ENCODE data around the gene TBC1D5.

Gene TBC1D5

DNA sequence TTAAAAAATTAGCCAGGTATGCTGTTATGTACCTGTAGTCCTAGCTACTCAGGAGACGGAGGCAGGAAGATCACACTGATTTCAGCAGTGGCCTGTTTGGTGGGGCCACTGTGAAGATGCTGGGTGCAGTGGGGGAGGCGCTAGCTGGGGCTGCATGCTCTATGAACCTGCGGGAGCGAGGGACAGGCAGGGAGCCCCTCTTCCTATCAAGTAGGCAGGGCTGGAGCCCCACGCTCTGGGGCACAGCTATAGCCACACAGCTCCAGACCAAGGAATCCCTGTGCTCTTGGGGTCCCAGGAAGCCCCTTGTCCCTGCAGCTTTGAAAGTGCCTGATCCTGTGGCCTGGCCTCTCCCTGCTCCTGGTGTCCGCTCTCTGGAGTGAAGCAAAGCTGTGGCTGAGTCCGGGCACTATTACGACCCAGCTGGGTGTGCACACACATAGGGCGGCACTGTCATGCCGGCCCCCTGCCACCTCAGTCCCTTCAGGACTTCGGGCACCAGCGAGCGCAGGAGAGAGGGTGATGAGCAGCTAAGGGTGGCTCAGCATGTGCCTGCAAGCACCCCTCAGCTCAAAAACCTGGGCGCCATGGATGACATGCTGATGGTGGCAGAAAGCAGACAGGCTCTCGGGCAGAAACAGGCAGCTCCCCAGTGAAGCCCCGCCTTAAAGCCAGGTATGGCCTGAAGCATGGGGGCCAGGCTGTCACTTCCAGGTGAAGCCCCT, 262.6 kb downstream of the TBC1D5 start:
- DNase-seq (ENCODE audit: low read depth in 2 of 2), result no peak

DNA sequence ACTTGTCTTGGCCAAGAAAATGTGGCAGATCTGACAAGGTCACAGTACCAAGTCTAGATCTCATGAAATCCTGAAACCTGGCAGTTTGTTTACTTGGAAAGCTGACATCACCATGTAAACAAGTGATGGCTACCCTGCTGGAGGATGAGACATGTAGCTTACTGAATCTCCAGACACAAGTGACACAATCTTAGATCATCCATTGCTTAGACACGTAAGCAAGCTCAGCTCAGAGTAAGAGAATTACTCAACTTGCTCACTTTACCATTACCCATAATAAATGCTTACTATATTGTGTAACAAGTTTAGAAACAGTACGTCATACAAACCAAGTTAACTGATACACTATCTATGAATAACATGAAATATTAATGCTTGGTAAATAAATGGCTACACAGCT, 263.8 kb downstream of the TBC1D5 start:
- DNase-seq (ENCODE audit: low read depth in 2 of 2), result no peak

DNA sequence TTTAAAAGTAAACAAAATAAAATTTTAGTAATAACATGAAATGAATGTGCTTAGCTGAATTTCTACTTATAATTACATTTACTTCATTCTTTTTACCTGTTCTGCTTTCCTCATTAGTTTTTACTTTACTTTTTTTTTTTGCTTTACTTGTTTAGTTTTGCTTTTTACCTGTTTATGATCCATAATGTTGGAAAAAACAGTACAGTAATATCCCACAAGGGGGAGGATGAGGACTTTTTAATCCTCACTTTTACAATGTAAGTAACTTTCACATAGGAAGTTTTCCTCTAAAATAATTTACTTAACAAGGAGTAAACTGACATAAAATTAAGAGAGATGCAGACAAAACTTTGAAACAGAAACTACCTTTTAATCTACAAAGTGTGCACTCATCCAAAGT, 268.7 kb downstream of the TBC1D5 start:
- DNase-seq (ENCODE audit: low read depth in 2 of 2), result no peak

DNA sequence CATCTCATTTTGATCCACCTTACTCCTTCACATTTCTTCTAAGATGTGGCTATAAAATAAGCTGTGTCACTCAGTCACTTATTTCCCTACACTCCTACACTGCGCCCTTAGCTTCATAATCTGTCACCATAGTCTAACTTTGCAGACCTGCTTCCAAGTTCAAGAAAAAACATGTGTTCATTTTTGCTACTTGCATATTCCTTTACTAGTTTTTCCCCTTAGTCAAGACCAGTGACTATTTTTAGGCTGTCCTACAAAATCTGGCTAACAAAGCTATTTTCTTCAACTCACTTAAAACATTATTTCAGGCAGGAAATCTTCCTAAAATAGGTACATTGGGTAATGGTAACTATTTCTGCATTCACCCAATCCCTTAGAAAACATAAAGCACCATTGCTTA, 272.5 kb downstream of the TBC1D5 start:
- no peak for DNase-seq (ENCODE audit: low read depth in 2 of 2)

DNA sequence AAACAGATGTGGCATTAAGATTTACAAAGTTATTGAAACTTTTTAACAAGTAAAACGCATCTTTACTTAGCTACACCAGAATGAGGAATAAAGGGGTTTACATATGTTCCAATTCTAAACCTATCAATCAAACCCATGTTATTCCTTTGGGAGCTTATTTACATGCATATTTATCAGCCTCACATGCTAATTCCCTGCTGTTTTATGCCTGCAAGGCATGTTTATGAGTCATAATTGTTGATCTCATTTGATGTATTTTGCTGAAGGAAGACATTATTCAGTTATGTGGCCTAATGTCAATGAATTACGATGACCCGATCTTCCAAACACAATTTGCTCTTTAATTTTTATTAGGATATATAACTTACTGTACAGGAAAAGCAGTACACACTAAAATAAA, 272.9 kb downstream of the TBC1D5 start:
- no peak for DNase-seq (ENCODE audit: low read depth in 2 of 2)

DNA sequence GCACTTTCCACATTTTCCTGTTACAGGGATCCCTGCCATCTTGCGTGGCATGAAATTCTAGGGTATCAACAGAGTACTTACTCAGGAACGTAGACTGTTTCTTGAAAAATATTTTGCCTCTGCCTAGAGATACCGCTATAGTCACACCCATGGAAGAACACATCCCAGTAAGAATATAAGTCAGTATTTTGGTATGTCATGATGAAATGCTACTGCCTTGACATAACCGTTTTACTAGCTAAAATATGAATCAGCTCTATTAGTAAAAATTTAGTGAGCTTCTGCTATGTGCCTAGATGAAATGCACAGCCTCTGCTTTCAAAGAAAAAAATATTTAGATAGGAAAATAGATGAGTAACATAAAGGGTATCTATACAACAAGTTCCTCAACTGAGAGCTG, 276.4 kb downstream of the TBC1D5 start:
- DNase-seq (ENCODE audit: low read depth in 2 of 2), result no peak

DNA sequence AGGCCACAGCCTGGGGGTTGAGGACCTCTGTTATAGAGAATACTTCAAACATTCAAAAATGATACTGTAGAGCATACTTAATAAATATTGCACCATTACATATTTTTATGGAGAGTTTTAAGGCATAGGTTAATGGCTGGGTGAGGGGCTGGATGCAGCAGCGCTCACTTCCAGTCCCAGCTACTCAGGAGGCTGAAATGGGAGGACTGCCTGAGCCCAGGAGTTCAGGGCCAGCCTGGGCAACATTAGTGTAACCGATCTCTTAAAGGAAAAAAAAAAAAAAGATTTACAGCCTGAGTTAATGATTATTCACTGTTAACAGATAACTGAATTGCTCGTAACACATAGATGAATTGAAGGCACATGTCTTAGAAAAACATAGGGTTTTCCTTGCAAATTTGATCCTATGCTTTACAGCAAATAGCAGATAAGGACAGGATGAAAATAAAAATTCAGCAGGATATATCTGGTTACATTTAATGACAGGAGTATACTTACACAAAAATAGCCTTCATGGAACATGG, 282.9 kb downstream of the TBC1D5 start:
- no peak for DNase-seq (ENCODE audit: low read depth in 2 of 2)

DNA sequence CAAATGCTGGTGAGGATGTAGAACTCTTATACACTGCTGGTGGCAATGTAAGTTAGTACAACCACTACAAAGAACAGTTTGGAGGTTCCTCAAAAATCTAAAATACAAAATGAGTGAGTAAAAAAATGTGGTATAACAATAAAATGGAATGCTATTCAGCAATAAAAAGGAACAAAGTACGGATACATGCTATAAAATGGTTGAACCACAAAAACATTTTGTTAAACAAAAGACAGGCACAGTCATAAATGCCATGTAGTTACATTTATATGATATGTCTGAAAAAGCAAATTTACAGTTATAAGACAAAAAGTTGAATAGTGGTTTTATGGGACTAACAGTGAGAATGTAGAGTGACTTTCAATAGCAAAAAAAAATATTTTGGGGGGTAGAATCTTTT, 285.8 kb downstream of the TBC1D5 start:
- no peak for DNase-seq (ENCODE audit: low read depth in 2 of 2)

DNA sequence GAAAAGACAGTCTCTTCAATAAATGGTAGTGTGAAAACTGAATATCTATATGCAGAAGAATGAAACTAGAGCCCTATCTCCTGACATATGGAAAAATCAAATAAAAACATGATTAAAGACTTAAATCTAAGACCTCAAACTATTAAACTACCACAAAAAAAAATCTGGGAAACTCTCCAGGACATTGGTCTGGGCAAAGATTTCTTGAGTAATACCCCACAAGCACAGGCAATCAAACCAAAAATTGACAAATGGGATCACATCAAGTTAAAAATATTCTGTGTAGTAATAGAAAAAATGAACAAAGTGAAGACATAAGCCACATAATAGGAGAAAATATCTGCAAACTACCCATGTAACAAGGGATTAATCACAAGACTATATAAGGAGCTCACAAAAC, 286.4 kb downstream of the TBC1D5 start:
- no peak for DNase-seq (ENCODE audit: low read depth in 2 of 2)

DNA sequence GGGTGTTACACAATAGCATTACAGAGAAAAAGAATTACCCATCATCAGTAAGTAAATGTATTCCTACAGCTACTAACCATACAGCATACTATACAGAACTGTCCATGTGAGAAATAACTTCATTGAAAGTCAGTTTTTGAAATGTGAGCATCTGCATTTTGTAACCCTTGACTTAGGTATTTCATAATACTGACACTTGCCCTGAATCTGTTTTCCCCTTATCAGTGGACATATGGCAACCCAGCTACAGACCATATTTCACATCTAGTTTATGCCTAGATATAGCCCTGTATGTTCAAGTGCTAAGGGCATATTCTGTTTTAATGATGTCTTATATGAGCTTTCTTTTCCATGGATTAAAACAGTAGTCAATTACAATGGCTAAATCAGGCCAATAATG, 297.6 kb downstream of the TBC1D5 start:
- DNase-seq (ENCODE audit: low read depth in 2 of 2), result no peak

DNA sequence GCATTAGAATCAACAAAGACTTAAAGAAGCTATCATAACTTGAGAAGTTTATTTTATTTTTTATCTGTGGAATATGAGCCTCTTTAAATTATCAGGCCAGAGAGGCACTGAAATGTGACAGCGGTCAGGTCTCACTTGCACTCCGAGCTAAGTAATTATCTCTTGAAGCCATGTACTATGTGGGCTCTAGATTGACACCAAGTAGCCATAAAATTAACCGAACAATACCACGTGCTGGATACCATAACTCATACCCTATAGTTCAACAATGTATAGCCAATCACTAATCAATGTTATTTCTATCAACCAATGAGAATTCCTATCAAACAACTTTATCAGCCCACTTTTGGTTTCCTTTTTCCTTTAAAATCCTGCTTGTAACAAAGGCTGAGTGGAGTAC, 299.3 kb downstream of the TBC1D5 start:
- no peak for DNase-seq (ENCODE audit: low read depth in 2 of 2)

DNA sequence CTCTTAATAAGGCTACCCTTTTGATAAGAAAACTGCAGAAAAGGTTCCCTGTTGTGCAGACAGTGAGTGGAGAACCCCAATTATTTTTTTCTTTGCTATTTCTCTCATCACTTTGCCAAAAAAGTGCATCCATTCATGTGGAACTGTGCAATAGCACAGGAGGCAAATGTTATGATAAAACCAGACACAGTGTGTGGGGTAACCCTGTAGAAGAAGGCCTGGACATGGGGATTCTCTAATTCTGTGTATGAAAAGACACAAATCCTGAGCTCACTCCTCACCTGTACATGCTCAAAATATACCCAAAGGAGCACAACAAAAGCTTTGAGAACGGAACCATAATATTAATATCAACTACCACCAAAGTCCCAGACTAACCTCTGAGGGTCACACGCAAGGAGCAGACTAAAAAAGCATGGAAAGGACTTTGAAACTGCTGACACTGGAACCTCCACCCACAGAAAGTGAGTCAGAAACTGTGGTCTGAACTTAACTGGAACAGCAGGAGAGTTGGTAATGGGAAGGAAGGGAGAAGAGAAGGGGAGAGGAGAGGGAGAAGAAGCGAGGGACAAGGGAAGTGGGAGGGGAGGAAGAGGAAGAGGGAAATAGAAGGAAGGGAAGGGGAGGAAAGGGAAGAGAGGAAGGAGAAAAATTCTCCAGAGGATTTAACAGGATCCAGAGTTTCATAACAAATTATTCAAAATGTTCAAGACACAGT, 299.9 kb downstream of the TBC1D5 start:
- DNase-seq (ENCODE audit: low read depth in 2 of 2), result no peak

DNA sequence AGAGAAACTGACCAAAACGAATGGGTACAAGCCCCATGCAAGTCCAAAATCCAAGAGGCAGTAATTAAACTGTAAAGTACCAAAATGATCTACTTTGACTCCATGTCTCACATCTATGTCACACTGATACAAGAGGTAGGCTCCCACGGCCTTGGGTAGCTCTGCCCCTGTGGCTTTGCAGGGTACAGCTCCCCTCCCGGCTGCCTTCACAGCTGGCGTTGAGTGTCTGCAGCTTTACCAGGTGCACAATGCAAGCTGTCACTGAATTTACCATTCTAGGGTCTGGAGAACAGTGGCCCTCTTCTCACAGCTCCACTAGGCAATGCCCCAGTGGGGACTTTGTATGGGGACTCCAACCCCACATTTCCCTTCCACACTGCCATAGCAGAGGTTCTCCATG, 308.6 kb downstream of the TBC1D5 start:
- no peak for DNase-seq (ENCODE audit: low read depth in 2 of 2)

DNA sequence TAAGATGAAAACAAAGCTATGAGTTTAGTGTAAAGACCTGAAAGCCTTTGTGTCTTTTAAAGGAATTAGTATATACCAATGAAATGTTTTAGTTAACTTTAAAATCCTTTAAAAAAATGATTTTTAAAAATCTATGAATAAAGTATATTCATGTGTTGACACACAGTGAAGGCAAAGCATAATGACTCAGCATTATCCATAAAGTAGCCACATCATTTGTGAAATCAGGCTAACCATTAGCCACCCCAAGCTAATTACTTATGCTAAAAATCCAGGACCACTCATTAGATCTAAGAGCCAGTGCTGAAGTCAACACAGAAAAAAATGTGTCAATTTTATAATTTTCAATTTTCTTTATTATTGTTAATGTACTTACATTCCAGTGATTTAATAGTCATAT, 310.2 kb downstream of the TBC1D5 start:
- no peak for DNase-seq (ENCODE audit: low read depth in 2 of 2)

DNA sequence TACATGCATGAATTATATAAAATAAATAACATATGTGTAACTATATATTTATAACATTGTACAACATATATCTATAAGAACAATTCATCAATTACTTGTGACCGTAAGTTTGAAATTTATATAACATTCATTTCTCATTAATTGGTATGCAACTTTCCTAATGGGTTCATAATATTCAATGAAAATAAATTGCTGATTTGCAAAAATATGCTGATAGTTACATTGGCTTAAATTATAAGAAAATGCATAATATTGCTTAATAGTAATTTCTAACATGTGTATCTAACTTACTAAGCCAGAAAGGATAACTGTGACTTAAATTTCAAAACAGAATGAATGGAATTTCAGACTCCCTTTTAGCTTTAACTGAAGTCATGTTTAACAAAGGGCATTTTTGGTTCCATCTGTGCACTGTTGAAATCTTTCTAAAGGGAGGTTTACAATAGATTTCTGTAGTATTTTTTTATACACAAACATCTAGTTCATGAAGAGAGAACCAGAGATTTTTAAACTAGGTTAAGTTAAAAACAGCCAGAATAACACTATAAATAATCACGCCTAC, 310.9 kb downstream of the TBC1D5 start:
- no peak for DNase-seq (ENCODE audit: low read depth in 2 of 2)

DNA sequence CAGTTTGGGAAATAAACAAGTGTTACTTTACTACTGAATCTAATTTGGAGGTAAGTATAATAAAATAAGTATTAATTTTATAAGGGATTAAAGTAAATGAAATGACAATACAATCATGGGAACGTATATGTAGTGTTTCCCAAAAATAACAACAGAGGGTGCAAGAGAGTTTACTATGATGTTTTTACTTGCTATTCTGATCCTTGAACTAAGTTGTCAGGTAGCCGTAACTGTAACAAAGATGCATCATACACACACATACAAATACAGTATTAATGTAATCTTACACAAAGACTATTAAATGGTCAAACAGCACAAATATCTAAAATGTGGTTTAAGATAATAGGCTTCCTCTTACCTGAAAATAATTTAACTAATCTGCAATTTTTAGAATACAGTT, 311.4 kb downstream of the TBC1D5 start:
- DNase-seq (ENCODE audit: low read depth in 2 of 2), result no peak

DNA sequence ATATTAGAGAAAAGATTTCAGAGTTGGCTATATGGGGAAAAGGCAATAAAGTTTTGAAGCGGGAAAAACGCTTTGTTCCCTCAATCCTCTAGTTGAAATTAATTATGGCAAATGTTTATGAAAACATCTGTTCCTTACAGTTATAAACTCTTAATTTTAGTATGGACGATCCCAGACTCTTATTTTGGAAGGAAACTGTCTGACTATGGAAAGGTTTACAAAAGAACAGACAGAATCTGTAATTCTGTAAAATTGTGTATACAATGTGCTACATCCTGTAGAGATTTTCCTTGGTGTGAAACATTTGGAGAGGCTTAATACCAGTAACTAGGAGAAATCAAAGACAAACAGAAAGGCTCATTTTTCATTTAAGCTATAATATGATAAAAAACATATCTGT, 311.8 kb downstream of the TBC1D5 start:
- no peak for DNase-seq (ENCODE audit: low read depth in 2 of 2)

DNA sequence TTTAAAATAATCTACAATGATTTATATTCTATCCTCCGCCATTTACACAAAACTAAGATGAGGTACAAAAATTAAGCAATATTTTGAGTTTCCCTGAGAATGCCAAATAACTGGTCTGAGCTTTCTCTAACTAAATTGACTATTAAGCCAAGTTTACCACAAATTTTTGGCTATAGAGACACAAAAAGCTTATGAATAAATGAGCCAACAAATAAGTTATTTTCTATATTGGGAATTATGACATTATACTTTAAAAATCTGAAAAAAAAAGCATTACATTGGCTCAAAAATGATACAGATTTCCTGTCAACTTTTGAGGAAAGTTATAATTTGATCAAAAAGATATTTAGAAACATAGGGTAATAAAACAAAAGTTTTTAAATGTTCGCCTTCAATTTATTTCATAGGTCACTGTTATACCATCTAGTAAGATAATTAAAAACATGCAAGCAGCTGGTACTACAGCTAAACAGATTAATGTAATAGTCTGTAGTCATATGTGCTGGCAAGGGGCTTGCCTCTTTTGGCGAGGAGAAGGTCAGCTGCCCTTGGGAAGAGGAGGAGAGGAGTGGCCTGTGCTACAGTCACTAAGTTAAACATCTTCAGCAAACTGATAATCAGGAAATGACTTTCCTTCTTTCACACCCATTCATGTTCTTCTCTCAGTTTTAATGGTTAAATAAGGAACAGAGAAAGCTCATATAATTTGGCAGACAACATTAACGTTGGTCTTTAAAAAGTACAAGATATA, 318.5 kb downstream of the TBC1D5 start:
- no peak for DNase-seq (ENCODE audit: low read depth in 2 of 2)

DNA sequence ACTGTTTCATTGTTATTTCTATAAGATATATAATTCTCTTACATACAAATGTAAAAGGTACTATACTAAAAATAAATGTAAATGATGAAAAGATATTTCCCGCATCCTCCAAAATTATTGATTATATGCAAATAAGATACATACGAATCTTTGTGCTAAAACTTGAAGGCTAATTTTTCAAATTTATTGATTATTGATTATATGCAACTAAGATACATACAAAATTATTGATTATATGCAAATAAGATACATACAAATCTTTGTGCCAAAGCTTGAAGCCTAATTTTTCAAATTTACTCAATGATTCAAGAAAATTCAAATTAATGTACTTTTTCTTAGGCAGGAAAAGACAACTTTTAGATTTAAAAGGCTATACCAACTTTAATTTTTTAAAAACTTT, 319.8 kb downstream of the TBC1D5 start:
- DNase-seq (ENCODE audit: low read depth in 2 of 2), result no peak

DNA sequence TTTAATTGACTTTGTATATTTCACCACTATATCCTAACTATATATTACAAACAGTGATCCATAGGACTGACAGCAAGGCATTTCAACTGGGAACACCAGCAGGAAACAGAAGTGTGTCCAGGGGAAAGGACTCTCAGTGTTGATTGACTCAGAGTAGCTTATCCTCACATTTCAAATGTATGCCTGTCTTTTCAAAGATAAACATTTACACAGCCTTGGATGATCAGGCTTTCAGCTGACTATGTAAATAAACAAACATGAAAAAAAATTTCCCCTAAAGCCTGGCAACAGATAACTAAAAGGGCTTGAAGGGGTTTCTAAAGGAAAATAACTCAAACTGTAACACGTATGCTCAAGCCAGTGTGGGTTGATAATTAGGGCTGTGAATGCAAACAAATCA, 321.8 kb downstream of the TBC1D5 start:
- no peak for DNase-seq (ENCODE audit: low read depth in 2 of 2)

DNA sequence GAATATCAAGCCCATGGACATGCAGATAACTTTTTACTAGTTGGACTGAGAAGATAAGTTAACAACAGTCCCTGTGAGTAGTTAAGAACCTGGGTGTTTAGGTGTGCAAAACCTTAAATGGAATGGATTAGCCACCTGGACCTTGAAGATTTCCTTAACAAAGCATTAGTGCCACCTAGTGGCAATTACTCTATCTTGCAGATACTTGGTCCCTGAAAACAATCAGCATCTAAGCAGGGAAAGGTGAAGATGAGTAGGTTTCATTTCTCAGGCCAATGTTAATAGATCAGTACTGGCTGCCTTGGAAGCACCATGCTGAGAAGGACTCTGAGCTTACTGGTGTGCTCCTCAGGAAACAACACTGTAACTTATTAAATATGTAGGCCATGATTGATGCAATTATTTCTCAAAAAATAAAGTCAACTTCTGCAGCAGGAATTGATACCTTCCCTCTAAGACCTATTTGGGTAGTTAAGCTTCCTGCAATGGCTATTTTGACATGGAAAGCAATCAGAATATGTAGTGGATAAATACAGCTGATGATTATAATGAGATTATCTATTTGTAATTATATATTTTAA, 329.4 kb downstream of the TBC1D5 start:
- no peak for DNase-seq (ENCODE audit: low read depth in 2 of 2)
